Measurements from ENCODE around the gene TCP11L2. TPM values are rescaled to one million over a fixed set of nuclear protein-coding genes. Genes with fewer than 3 reads are reported as not detected.

TCP11L2 gene
- total RNA-seq, 1 donor from 2014 or later: 126 TPM

DNA sequence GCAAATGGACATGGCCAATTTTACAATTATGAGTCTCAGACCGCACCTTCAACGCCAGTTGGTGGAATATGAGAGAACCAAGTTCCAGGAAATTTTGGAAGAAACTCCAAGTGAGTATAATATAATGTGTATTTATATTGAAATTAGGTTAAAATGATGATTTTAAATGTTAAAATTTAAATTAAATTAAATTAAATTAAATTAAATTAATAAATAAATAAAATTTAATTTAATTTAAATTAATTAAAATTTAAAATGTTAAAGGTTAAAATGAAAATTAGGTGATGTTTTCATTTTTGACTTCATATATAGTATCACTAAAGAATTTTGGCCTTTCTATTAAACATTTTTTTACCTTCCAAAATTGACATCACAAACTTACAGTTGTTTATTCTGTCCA lies 21.0 kb downstream of the TCP11L2 start:
- Histone ChIP-seq H3K36me3 (peaks cover 92% of the 10 kb centered on the region), H3K4me1 (peaks cover 70% of the 10 kb centered on the region), H3K27me3 (ENCODE audit: low read depth) (no peaks in the 10 kb centered on the region), H3K4me3 (no peak overlapping the region), H3K9me3 (replicated peaks) (no peaks in the 10 kb centered on the region), H3K27ac (replicated peaks) (no peak overlapping the region)
- no peak for DNase-seq
- TF ChIP-seq CTCF (IDR thresholded peaks at IDR 0.05; ENCODE audit: borderline replicate concordance): no peak
- intact Hi-C loops (cut with micrococcal nuclease): no loop called here

GRCh38 chr12:106327309-106327869 lies 24.9 kb downstream of the TCP11L2 start:
- intact Hi-C loops (cut with micrococcal nuclease): no loop called here
- H3K4me3 ChIP-seq: no peak overlapping the region
- H3K36me3 ChIP-seq: peaks cover 96% of the 10 kb centered on the region
- H3K4me1 ChIP-seq: peaks cover 68% of the 10 kb centered on the region
- H3K27ac ChIP-seq (replicated peaks): peak overlapping the region; percentile 47
- TF ChIP-seq CTCF (IDR thresholded peaks at IDR 0.05; ENCODE audit: borderline replicate concordance): no peak
- no peaks in the 10 kb centered on the region for H3K27me3 ChIP-seq (ENCODE audit: low read depth)
- DNase-seq: no peak
- no peaks in the 10 kb centered on the region for H3K9me3 ChIP-seq (replicated peaks)

DNA sequence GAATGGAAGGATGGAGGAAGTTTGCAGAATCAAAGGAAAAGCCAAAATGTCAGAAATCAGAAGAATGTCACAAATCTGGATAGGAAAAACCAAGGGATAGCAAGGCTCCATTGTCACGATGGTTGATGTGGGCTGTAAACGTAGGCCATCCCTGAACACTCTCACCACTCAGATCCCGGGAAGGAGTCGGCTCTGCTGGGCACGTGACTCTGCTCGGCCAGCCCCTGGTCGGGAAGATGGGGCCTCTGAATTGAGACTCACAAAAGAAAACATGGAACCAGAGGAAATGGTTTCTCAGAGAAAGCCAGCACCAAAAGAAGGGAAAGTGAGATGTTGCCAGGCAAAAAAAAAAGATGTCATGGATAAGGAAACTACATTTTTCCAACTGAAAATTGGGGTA lies 26.2 kb downstream of the TCP11L2 start:
- no peak for TF ChIP-seq CTCF (IDR thresholded peaks at IDR 0.05; ENCODE audit: borderline replicate concordance)
- peak overlapping the region; percentile 55 for H3K27ac ChIP-seq (replicated peaks)
- H3K9me3 ChIP-seq (replicated peaks): no peaks in the 10 kb centered on the region
- H3K27me3 ChIP-seq (ENCODE audit: low read depth): no peaks in the 10 kb centered on the region
- H3K4me3 ChIP-seq: no peak overlapping the region
- intact Hi-C loops (cut with micrococcal nuclease): no loop called here
- peaks cover 58% of the 10 kb centered on the region for H3K4me1 ChIP-seq
- peaks cover 96% of the 10 kb centered on the region for H3K36me3 ChIP-seq
- DNase-seq: no peak

DNA sequence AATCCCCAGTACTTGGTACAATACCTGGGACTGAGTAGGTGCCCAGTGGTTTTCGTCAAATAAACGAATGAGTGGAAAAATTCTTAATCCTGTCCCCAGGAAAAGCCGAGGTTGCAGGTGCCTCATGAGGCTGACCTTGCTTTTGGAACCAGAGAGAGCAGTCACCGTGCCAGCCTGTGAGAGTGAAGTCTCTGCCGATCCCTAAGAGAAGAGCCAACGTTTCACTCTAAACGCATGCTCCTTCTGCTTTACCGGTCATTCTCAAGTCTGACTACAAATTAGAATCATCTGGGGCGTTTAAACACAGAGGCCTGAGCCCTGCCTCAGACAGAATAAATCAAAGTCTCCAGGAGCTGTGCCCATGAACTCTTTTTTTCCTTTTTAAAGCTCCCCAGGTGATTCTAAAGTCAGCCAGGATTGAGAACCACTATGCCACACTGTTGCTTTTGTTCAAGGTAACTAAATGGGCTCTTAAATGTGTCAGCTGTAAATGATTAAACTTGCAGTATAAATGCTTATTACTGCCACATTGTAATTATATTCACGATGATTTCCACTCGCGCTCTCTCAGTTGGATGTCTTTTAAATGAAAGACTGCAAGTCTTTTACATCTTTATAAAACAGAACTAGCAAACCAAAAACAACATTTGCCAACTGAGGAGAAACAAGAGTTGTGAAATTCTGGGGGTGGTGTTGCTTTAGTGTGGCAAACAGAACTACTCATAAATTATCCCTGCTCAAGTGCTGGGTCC lies 26.9 kb downstream of the TCP11L2 start:
- TF ChIP-seq CTCF (IDR thresholded peaks at IDR 0.05; ENCODE audit: borderline replicate concordance): no peak
- no peaks in the 10 kb centered on the region for H3K27me3 ChIP-seq (ENCODE audit: low read depth)
- intact Hi-C loops (cut with micrococcal nuclease): no loop called here
- H3K27ac ChIP-seq (replicated peaks): peak overlapping the region; percentile 55
- H3K4me1 ChIP-seq: peaks cover 58% of the 10 kb centered on the region
- H3K4me3 ChIP-seq: no peak overlapping the region
- DNase-seq: no peak
- H3K9me3 ChIP-seq (replicated peaks): no peaks in the 10 kb centered on the region
- peaks cover 96% of the 10 kb centered on the region for H3K36me3 ChIP-seq

DNA sequence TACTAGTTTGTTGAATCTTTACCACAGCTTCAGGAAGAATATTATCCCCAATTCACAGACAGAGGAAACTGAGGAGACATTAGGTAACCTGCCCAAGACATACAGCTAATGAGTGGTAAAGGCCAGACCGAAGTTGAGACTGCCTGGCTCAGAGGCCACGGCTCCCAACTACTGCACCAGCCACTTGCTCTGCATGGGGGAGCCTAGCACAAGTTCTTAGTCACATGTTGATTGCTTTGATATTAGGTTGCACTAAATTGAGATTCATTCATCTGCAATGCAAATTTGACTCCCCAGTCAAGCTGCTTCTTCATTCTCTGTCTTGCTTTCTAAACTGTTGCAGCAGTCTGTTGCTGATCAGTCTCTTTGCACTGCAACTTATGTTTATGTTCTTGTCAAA lies 29.1 kb downstream of the TCP11L2 start:
- Histone ChIP-seq H3K36me3 (peaks cover 96% of the 10 kb centered on the region), H3K9me3 (replicated peaks) (no peaks in the 10 kb centered on the region), H3K4me1 (peaks cover 65% of the 10 kb centered on the region), H3K27me3 (ENCODE audit: low read depth) (no peaks in the 10 kb centered on the region), H3K4me3 (no peak overlapping the region), H3K27ac (replicated peaks) (peak overlapping the region; percentile 34)
- TF ChIP-seq CTCF (IDR thresholded peaks at IDR 0.05; ENCODE audit: borderline replicate concordance): no peak
- no peak for DNase-seq
- intact Hi-C loops (cut with micrococcal nuclease): no loop called here

All from left ventricle myocardium inferior (tissue), 1 donor.